AG04449 (cell line): Measurements from ENCODE around the gene EVX1.

Source experiments
- CTCF ChIA-PET: fragments of 350-600 bp; formaldehyde crosslinking; extraction: SDS; loops from one replicate; lab custom pipeline; 2021; ENCODE audit warnings: antibody characterized with exemption; lab: Yijun Ruan, JAX
- POLR2A ChIA-PET: fragments of 400-600, 350-600 bp; formaldehyde crosslinking; extraction: SDS; loops from one replicate; lab custom pipeline; 2020; ENCODE audit warnings: antibody characterized with exemption, inconsistent platforms; lab: Yijun Ruan, JAX
- DNase-seq: peaks from one replicate; pipeline ENCODE4 v3.0.0-alpha.2; 2010; ENCODE audit warnings: low read depth, low spot score
- H3K4me3 ChIP-seq: 2 replicates; pipeline ENCODE4 v1.5.1; 2011; ENCODE audit warnings: low read depth, mild to moderate bottlenecking, control low read depth, low read length
- TF ChIP-seq, protein P1 (sequence below): IDR thresholded peaks from one replicate; pipeline ENCODE4 v1.5.1; 2011; ENCODE audit warnings: mild to moderate bottlenecking, moderate library complexity, low read length, control low read depth, inconsistent platforms; ENCODE audit not compliant: insufficient read depth; ENCODE audit errors: missing control alignments

The EVX1 gene

DNA sequence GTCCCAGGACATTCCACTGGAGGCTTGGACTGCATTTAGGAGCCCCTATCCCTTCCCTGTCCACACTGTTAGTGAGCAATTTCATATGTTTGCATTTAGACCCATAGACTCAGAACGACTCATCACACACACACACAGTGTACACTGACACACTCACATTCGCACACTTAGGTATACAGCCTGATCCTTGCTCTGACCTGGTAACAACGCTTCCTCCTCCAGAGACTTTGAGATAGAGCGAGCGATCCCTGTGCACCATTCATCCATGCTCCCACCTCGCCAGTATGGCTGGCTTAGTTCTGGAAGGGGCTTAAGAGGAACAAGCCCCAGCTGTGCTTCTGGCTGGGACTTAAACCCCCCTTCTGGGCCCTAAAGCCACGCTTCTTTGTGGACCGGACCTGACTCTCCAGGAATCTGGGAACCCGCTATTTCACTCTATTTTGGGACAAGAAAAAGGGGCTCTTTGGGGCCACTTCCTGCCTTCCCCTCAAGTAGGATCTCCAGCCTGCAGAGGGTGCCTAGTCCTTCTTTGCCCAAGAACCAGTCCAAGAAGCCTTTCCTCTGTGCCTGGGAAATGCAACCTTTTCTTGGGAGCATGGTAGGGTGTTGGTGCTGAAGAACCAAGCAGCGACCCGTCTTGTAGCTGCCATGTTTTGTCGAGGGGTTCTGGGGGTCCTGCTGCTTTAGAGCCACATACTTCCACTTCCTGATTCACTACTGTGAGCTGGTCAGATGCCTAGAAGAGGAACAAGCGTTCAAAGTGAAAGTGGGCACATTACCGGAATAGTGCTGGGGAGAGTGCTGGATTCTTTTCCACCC lies 41.6 kb upstream of the EVX1 start:
- TF ChIP-seq, protein P1, sequence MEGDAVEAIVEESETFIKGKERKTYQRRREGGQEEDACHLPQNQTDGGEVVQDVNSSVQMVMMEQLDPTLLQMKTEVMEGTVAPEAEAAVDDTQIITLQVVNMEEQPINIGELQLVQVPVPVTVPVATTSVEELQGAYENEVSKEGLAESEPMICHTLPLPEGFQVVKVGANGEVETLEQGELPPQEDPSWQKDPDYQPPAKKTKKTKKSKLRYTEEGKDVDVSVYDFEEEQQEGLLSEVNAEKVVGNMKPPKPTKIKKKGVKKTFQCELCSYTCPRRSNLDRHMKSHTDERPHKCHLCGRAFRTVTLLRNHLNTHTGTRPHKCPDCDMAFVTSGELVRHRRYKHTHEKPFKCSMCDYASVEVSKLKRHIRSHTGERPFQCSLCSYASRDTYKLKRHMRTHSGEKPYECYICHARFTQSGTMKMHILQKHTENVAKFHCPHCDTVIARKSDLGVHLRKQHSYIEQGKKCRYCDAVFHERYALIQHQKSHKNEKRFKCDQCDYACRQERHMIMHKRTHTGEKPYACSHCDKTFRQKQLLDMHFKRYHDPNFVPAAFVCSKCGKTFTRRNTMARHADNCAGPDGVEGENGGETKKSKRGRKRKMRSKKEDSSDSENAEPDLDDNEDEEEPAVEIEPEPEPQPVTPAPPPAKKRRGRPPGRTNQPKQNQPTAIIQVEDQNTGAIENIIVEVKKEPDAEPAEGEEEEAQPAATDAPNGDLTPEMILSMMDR = no peak
- no peak for DNase-seq
- CTCF ChIA-PET = interaction anchor here (2.2 to 2.3 kb wide), 2 partner anchors 10 kb away, joined by 11 to 14 read pairs; no protein-coding TSS in a partner anchor
- POLR2A ChIA-PET = interaction anchor here (1.0 kb wide), 1 partner anchor 461 kb away, joined by 3 read pairs; no protein-coding TSS in a partner anchor
- H3K4me3 ChIP-seq = peak overlapping the region; percentile 46

DNA sequence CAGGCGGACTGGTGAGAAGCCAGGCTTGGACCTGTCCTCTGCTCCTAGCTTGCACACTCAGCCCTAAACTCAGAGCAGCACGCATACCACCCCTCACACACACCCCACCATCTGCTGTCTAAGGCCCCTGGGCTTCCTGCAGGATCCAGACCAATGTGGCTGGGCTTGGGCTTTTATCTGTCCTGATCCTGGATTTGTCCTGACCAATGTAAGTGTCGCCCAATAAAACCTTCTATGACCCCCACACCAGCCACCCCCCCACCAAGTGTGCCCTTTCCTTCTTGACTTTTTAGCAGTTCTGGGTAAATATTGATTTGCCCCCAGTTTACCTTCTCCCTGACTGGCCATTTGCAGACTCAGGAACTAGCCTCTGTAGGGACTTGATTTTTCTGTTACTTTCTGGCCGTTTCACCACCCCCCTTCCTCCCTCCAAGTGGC lies 41.0 kb upstream of the EVX1 start:
- ChIA-PET POLR2A (no interaction called here), CTCF (interaction anchor here (2.3 kb wide), 1 partner anchor 10 kb away, joined by 11 read pairs; no protein-coding TSS in a partner anchor)
- TF ChIP-seq, protein P1 = no peak
- DNase-seq = no peak
- no peak overlapping the region for H3K4me3 ChIP-seq

DNA sequence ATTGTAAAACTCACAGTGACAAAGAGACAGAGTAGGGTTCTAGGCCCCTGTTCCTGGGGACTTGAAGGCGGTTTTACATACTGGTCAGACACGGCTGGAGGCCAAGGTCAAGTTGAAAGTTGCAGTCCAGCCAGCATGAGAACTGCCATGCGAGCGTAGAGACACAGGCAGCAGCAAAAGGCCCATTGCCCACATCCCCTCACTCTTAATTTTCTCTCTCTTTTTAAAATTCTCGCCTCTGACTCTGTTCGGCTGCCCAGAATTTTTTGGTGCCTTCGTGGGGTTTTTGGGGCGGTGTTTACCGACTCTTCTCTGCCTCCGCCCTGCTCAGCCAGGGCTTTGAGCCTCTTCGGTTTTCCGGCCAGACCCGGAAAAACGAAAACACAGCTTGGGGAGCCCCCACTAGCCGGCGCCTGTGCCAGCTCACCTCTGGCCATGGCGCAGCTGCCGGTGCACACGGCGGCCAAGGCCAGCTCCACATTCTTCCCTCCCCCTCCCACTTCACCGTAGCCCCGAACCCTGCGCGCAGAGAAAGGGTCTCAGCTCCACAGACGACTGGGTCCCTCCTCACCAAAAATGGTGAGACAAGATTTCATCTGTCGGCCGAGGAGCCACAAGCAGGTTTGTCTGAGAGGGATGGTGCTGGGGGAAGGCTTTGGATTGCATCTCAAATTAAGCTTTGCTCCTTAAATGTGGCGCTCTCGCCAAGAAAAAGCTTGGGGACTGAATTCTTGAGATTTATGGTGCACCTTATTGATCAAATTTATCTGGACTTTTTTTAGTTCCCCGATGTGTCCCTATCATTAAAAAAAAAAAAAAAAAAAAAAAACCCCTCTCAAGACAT lies 40.4 kb upstream of the EVX1 start:
- DNase-seq = no peak
- no peak overlapping the region for H3K4me3 ChIP-seq
- ChIA-PET POLR2A (no interaction called here), CTCF (interaction anchor here (0.8 to 2.3 kb wide), 3 partner anchors 9 to 716 kb away, joined by 3 to 11 read pairs (median 5); no protein-coding TSS in a partner anchor)
- TF ChIP-seq, protein P1 = no peak

DNA sequence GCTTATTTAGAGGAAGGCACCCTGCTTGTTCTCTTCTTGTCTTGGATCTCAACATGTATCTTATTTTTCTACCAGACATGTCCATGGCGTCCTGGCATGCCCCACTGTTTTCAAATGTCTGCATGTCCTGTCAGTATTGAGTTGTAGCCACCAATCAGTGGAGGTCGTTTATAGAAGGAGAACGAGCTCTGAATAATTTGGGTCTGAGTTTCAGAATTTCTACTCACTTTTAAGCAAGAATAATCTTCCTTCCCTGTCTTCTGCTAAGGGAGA lies 39.8 kb upstream of the EVX1 start:
- POLR2A ChIA-PET = no interaction called here
- H3K4me3 ChIP-seq = no peak overlapping the region
- TF ChIP-seq, protein P1 = no peak
- no peak for DNase-seq
- CTCF ChIA-PET = interaction anchor here (0.8 to 2.3 kb wide), 3 partner anchors 8 to 715 kb away, joined by 3 to 11 read pairs (median 5); no protein-coding TSS in a partner anchor

DNA sequence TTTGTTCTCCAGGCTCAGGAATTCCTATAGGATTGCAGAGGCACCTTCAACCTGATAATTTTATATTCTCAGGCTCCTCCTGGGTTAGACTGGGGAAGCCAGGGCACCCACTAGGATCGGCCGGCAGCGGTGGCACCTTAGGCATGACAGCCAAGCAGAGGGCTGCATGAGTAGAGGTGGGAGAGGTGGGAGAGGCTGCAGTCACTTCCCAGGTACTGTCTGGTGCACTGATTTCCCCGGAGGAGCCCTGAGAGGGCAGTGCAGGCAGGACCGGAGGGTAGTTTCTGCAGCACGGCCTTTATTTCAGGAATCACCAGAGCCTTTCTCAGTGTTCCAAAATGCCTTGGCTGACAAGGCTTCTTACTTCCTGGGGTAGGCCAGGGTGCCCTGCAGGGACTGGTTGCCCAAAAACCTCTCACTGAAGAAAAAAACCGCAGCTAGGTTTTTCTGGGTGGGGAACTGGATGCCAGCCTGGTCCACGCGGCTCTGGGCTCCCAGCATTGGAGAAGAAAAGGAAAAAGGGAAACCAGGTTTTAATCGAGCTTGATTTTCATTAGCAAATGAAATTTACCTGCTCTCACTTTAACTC lies 39.1 kb upstream of the EVX1 start:
- ChIA-PET POLR2A (no interaction called here), CTCF (interaction anchor here (1.1 to 2.3 kb wide), 3 partner anchors 8 to 24 kb away, joined by 4 to 11 read pairs (median 5); partner anchors contain the start of gene HOXA11)
- TF ChIP-seq, protein P1 = no peak
- H3K4me3 ChIP-seq = no peak overlapping the region
- no peak for DNase-seq
